ENCODE measurements around the gene MRC1.

MRC1 gene

GRCh38 chr10:17795813-17796594, 13.1 kb upstream of the MRC1 start:
- no peak for DNase-seq

DNA sequence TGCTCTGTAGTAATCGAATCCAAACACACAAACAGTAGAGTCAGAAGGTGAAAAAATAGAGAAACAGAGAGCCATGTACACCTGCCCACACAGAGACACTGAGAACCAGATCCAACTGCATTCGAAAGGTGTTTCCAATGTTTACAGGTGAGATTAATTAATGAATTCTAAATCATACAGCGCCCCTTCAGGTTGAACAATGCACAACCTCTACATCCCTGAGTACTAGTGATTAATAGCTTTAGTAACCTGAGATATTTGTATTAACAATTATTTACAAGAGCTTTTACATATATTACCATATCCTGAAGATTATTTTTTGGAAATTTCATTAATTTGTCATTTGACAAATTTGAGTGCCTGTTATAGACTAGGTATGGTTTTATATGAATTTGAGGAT, 7.6 kb upstream of the MRC1 start:
- DNase-seq, result no peak

DNA sequence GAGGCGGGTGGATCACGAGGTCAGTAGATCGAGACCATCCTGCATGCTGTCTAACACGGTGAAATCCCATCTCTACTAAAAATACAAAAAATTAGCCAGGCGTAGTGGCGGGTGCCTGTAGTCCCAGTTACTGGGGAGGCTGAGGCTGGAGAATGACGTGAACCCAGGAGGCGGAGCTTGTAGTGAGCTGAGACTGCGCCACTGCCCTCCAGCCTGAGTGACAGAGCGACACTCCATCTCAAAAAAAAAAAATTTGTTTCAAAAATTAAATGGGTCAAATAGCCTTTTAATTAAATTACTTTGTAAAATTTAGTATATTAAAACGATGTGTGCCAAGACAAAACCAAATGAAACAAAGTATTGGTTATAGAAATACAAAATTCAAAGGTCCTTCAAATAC, 6.8 kb upstream of the MRC1 start:
- DNase-seq, result no peak

GRCh38 chr10:17802976-17803375, 6.2 kb upstream of the MRC1 start:
- DNase-seq, result peak; percentile 85

- DNase-seq, result peak; percentile 39
Observed at GRCh38 chr10:17805330-17805729, 3.8 kb upstream of the MRC1 start.

- DNase-seq, result no peak
Observed at GRCh38 chr10:17805921-17806577, 3.1 kb upstream of the MRC1 start.

DNA sequence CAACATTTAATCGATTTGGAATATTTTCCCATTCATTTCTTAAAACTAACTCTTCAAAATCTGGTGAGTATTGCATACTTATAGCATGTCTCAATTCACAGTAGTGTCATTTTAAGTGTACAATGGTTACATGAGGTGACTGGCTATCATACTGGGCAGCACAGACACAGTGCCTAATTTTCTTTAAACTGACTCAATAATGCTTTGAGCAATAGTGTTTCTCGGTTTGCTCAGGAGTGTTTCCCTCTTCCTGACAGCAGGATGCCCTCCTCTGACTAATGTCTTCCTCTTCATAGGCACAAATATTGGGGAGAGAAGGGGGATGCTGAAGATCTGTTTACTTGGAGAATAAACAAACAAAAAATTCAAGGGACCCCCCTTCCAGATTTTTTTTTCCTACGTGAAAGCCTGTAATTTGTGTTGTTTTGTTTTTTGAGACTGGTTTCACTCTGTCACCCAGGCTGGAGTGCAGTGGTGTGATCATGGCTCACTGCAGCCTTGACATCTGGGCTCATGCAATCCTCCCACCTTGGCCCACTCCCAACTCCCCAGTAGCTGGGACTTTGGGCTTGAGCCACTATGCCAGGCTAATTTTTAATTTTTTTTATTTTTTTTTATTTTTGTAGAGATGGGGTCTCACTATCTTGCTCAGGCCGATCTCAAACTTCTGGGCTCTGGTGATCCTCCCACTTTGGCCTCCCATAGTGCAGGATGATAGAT, 2.2 kb downstream of the MRC1 start:
- DNase-seq, result peak; percentile 82

- DNase-seq, result peak; percentile 74
Observed at GRCh38 chr10:17814973-17815372, 5.8 kb downstream of the MRC1 start.

GRCh38 chr10:17816199-17816598, 7.1 kb downstream of the MRC1 start:
- peak; percentile 68 for DNase-seq

GRCh38 chr10:17817316-17817715, 8.2 kb downstream of the MRC1 start:
- DNase-seq, result no peak

DNA sequence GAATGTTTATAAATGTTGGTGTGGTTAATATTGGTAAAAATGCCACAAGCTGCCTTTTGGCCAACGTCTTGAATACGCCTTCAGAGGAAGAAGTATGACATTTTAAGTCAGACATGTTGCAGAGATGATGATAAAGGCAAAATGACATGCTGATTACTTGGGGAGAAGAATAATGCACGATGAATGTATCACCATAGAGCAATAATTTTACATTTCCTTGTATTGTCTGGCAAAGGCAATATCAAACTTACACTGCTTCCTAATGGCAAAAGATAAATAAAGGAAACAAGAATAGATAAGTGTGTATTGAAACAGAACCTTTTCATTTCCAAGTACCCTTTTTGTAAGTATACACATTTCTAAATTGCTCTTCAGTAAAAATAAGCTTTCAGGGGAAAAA, 8.6 kb downstream of the MRC1 start:
- no peak for DNase-seq

GRCh38 chr10:17819836-17820235, 10.7 kb downstream of the MRC1 start:
- peak; percentile 56 for DNase-seq

- DNase-seq, result no peak
Observed at GRCh38 chr10:17820943-17821342, 11.8 kb downstream of the MRC1 start.

DNA sequence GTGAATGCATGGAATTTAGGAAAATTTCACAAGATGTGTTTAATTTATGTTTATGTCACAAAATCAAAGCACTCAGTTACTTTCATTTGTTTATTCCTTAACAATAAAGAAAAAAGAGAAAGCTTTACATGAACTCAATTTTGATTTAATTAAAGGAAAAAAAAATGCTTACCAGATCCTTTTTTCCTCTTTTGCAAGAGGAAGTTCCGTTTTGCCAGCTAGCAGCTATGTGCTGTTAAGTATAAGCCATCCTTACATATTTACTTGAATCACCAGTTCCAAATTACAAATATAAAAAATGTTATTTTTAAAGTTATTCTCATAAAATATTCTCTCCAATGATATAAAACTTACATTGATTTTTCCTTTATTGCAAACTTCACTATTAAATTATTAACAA, 12.7 kb downstream of the MRC1 start:
- DNase-seq, result peak; percentile 54

DNA sequence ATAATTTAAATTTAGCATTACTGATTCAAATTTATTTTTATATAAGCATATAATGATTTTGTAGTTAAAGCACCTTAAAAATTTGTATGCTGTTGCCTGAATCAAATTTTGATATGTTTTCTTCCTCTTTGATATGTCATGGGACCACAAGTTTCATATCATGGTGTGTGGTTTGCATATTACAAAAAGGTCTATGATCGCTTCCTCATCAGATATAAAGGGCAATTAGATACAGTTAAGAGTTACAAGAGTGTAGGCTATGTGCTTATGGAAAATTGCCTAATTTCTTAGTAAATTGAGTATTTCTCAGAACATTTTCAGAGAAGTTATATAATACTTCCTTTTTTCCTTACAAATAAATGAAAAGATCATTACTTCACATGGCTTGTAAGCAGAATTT, 22.2 kb downstream of the MRC1 start:
- peak; percentile 95 for DNase-seq

DNA sequence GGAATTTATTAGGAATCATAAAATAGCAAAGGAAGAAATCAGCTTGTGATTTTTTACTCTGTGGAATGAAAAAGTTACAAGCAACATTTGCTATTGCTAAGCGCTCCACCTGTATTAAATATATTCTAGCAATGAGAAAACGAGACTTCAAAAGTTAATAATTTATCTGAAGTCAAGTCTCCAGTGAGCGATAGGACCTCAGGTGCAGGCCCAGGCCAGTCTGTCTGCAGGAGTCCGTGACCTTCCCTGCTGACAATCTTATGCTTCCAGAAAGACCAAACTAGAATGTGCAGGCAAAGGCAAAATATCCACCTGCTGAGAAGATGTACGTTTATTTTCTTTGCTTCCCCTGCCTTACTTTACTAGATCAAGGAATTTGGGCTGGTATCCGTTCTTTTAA, 22.7 kb downstream of the MRC1 start:
- DNase-seq, result no peak

DNA sequence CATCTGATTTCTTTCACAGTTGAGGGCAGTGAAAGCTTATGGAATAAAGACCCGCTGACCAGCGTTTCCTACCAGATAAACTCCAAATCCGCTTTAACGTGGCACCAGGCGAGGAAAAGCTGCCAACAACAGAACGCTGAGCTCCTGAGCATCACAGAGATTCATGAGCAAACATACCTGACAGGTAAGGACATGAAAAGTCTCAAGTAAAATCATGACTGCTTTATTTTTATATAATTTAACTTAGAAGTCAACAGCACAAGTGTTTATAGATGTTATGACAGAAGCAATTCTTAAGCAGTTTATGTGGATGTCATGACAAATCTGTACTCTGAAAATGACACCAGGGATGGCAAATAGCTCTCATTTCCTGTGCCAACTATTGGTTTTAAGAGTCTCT, 24.5 kb downstream of the MRC1 start:
- no peak for DNase-seq

DNA sequence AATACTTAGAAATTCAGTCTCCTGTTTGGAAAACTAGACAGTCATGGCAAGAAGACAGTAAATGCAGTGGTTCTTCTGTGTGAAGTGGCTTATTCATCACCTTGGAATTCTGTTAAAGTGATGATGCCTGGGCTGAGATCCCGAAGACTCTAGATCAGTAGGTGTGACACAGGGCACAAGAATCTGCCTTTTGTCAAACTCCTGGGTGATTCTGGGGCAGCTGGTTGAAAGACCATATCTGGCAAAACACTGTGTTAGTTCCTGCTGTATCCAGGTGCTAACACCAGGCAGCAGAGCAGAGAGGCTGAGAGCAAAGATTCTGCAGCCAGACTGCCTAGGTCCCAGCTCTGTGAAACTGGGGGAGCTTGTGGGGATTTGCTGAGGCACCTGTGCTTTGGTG, 26.5 kb downstream of the MRC1 start:
- DNase-seq, result no peak

DNA sequence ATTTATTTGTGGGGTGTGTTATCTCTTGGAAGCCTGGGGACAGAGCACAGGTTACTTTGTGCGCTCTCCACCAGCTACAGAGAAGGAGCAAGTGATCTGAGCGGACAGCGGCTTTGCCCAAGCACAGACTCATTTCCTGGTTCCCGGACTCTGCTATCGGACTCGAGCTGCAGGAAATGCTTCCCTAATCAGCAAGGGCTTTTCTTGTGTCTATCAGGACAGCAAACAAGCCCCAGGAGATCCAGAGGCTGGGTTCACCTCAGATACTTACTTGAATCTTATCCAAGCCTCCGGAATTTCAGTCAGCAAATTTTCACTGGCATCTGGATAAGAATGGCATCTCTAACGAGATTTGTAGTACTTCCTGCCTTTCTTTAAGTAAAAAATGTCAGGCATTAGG, 27.8 kb downstream of the MRC1 start:
- DNase-seq, result peak; percentile 57

GRCh38 chr10:17838080-17838648, 29.0 kb downstream of the MRC1 start:
- peak; percentile 86 for DNase-seq

DNA sequence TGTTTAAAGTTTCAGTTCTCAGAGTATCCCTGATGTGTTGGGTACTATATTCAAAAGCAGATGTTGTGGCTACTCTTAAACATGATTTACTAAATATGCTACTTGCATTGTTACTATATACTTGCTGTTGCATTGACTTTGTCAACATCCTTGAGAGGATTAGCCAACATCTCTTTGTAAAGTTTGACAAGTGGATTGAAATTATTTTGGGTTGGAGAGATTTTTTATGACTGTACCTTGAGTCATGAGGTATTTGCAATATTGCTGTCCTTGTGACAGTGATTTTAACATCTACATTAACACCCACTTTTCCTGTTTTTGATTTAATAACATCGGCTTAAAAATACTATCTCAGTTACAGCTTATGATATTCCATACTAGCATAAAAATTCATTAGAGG, 31.9 kb downstream of the MRC1 start:
- peak; percentile 92 for DNase-seq

- peak; percentile 57 for DNase-seq
Observed at GRCh38 chr10:17842641-17843040, 33.5 kb downstream of the MRC1 start.

- DNase-seq, result peak; percentile 43
Observed at GRCh38 chr10:17847585-17848296, 38.6 kb downstream of the MRC1 start.

Measured in inflammatory macrophage treated with lipopolysaccharide for 4 hours (primary cell).